ENCODE data around the gene KIAA0232. TPM values are rescaled to one million over a fixed set of nuclear protein-coding genes. Genes with fewer than 3 reads are reported as not detected.
A peak's percentile ranks its signal among the peaks of the same experiment; 100 is the strongest.

The KIAA0232 gene
- total and polyA plus RNA-seq, 10 of the 15 experiments (the other 5 are each of a cell fraction or from before 2014, with no cell fraction given): 2.8 to 15.1 (median 10.8) TPM

- no peaks in the 10 kb centered on the region for H3K36me3 ChIP-seq (ENCODE audit: control insufficient read depth in 2 of 2, insufficient read depth in 2 of 2, low read length in 1 of 2)
Measured at GRCh38 chr4:6892909-6893202, 110.3 kb downstream of the KIAA0232 start.

GRCh38 chr4:6893449-6894085, 111.0 kb downstream of the KIAA0232 start:
- in situ Hi-C loops (cut with MboI) (no loop called here), intact Hi-C loops (cut with micrococcal nuclease; ENCODE audit: unreplicated experiment) (loop anchor here (5.0 kb wide), 1 partner anchor 179 kb away; no protein-coding TSS in a partner anchor)
- H2AFZ ChIP-seq (ENCODE audit: control insufficient read depth, low read depth, low read length): no peak overlapping the region

More at GRCh38 chr4:6892909-6893202, 110.3 kb downstream of the KIAA0232 start:
- Histone ChIP-seq H3K27ac (ENCODE audit: control insufficient read depth, insufficient read depth) (no peak overlapping the region), H3K4me3 (no peak overlapping the region), H4K20me1 (ENCODE audit: control insufficient read depth, insufficient read depth) (no peaks in the 10 kb centered on the region), H3K4me1 (ENCODE audit: control insufficient read depth, insufficient read depth, low read length) (peaks cover 11% of the 10 kb centered on the region), H3K27me3 (replicated peaks in 1 of 2; ENCODE audit: control insufficient read depth in 2 of 2, insufficient read depth in 2 of 2, low read length in 1 of 2) (no peaks in the 10 kb centered on the region), H2AFZ (ENCODE audit: control insufficient read depth, low read depth, low read length) (no peak overlapping the region), H3K9me3 (replicated peaks; ENCODE audit: control insufficient read depth, insufficient read depth, low read length) (peaks cover 9% of the 10 kb centered on the region; the same call in 1 of the 3 replicates), H3K9ac (ENCODE audit: control insufficient read depth, insufficient read depth, low read length) (no peak overlapping the region), H3K79me2 (ENCODE audit: control insufficient read depth, insufficient read depth, low read length) (no peaks in the 10 kb centered on the region), H3K4me2 (ENCODE audit: control insufficient read depth, insufficient read depth) (no peak overlapping the region)
- BruUV-seq (replicated peaks): no TSS peak
- TF ChIP-seq POLR2AphosphoS5 (IDR thresholded peaks at IDR 0.05; ENCODE audit: low read length) (no peak), SREBF2 (IDR thresholded peaks at IDR 0.05; ENCODE audit: low read length) (no peak), NR2F1 (conservative IDR thresholded peaks at IDR 0.05) (no peak), YY1 (IDR thresholded peaks at IDR 0.05; ENCODE audit: low read depth, low read length) (no peak), ZNF207 (IDR thresholded peaks at IDR 0.05; ENCODE audit: borderline replicate concordance) (no peak)
- SMC1A ChIA-PET (ENCODE audit: uncharacterized antibody, unreplicated experiment): interaction anchor here (0.6 to 1.5 kb wide), 3 partner anchors 19 to 192 kb away, joined by 3 to 5 read pairs (median 3); no protein-coding TSS in a partner anchor
- CTCF ChIA-PET: interaction anchor here (0.8 to 3.8 kb wide), 5 partner anchors 19 to 218 kb away, joined by 3 to 13 read pairs (median 4); a partner anchor contains a TSS
- POLR2A ChIA-PET: interaction anchor here (1.1 to 1.5 kb wide), 3 partner anchors 16 to 175 kb away, joined by 3 to 4 read pairs (median 3); partner anchors contain the start of gene GRPEL1
- DNase-seq (ENCODE audit: low read depth, low spot score) (no peak), ATAC-seq (no peak), FAIRE-seq (no peak)
- 76% methylated on average over 5 of the region's 6 CpGs for WGBS (ENCODE audit: insufficient coverage, insufficient replicate concordance, low lambda C conversion rate, missing lambda C conversion rate)
- intact Hi-C loops (cut with micrococcal nuclease; ENCODE audit: unreplicated experiment) (loop anchor here (5.0 kb wide), 1 partner anchor 179 kb away; no protein-coding TSS in a partner anchor), in situ Hi-C loops (cut with MboI) (no loop called here)
- RAD21 ChIA-PET (ENCODE audit: unreplicated experiment): interaction anchor here (0.7 to 2.2 kb wide), 2 partner anchors 14 to 16 kb away, joined by 3 to 12 read pairs; no protein-coding TSS in a partner anchor

More at GRCh38 chr4:6893449-6894085, 111.0 kb downstream of the KIAA0232 start:
- CTCF ChIA-PET: interaction anchor here (0.8 to 3.8 kb wide), 4 partner anchors 20 to 219 kb away, joined by 3 to 13 read pairs (median 4); a partner anchor contains a TSS
- 54% methylated on average over 7 of the region's 7 CpGs for whole genome bisulfite sequencing (ENCODE audit: insufficient coverage, insufficient replicate concordance, low lambda C conversion rate, missing lambda C conversion rate)
- no peaks in the 10 kb centered on the region for H3K36me3 ChIP-seq (ENCODE audit: control insufficient read depth in 2 of 2, insufficient read depth in 2 of 2, low read length in 1 of 2)
- no peaks in the 10 kb centered on the region for H3K27me3 ChIP-seq (replicated peaks in 1 of 2; ENCODE audit: control insufficient read depth in 2 of 2, insufficient read depth in 2 of 2, low read length in 1 of 2)
- DNase-seq (ENCODE audit: low read depth, low spot score): no peak
- TF ChIP-seq DPF2 (IDR thresholded peaks at IDR 0.05) (no peak), ZBTB33 (IDR thresholded peaks at IDR 0.05) (peak; percentile 69; the same call in 1 of the 2 replicates), BHLHE40 (IDR thresholded peaks at IDR 0.05; ENCODE audit: borderline replicate concordance in 1 of 2, low read depth in 2 of 2, low read length in 1 of 2) (0 out of 4 replicates have a peak, but pooled peaks of 1 of the 2 experiments have one; percentile 9), RAD51 (IDR thresholded peaks at IDR 0.05) (no peak), IRF3 (IDR thresholded peaks at IDR 0.05) (no peak)
- H3K79me2 ChIP-seq (ENCODE audit: control insufficient read depth, insufficient read depth, low read length): no peaks in the 10 kb centered on the region
- ATAC-seq: peak; percentile 27; the same call in 2 of the 3 replicates
- RAD21 ChIA-PET (ENCODE audit: unreplicated experiment): interaction anchor here (0.7 to 2.2 kb wide), 2 partner anchors 13 to 15 kb away, joined by 3 to 12 read pairs; no protein-coding TSS in a partner anchor
- no TSS peak for BruUV-seq (replicated peaks)
- H3K4me1 ChIP-seq (ENCODE audit: control insufficient read depth, insufficient read depth, low read length): peaks cover 11% of the 10 kb centered on the region
- H3K4me3 ChIP-seq: no peak overlapping the region
- H3K4me2 ChIP-seq (ENCODE audit: control insufficient read depth, insufficient read depth): no peak overlapping the region
- POLR2A ChIA-PET: interaction anchor here (0.6 to 1.2 kb wide), 3 partner anchors 23 to 176 kb away, joined by 3 to 6 read pairs (median 3); partner anchors contain the start of gene GRPEL1
- peaks cover 9% of the 10 kb centered on the region; the same call in 1 of the 3 replicates for H3K9me3 ChIP-seq (replicated peaks; ENCODE audit: control insufficient read depth, insufficient read depth, low read length)
- SMC1A ChIA-PET (ENCODE audit: uncharacterized antibody, unreplicated experiment): interaction anchor here (1.5 kb wide), 1 partner anchor 20 kb away, joined by 5 read pairs; no protein-coding TSS in a partner anchor
- H4K20me1 ChIP-seq (ENCODE audit: control insufficient read depth, insufficient read depth): no peaks in the 10 kb centered on the region
- FAIRE-seq: no peak
- no peak overlapping the region for H3K9ac ChIP-seq (ENCODE audit: control insufficient read depth, insufficient read depth, low read length)
- no peak overlapping the region for H3K27ac ChIP-seq (ENCODE audit: control insufficient read depth, insufficient read depth)

All from GM12878 (cell line).